Endothelial cell (in vitro differentiated cells): ENCODE measurements around the gene GAS7. TPM values are rescaled to one million over a fixed set of nuclear protein-coding genes. Genes with fewer than 3 reads are reported as not detected.

Experiments
- DNase-seq: peaks from one replicate; pipeline ENCODE4 v3.0.0; 2021; ENCODE audit warnings: low spot score
- H3K27ac Mint-ChIP-seq: one replicate; pipeline ENCODE4 v1.8.0; 2021; ENCODE audit warnings: mixed read lengths, inconsistent platforms; ENCODE audit not compliant: unreplicated experiment
- H3K27me3 Mint-ChIP-seq: one replicate; pipeline ENCODE4 v1.8.0; 2021; ENCODE audit warnings: mild to moderate bottlenecking, moderate library complexity, mixed read lengths, inconsistent platforms; ENCODE audit not compliant: unreplicated experiment
- H3K36me3 Mint-ChIP-seq: one replicate; pipeline ENCODE4 v1.8.0; 2021; ENCODE audit warnings: mild to moderate bottlenecking, low read depth, mixed read lengths, inconsistent platforms; ENCODE audit not compliant: unreplicated experiment
- H3K4me1 Mint-ChIP-seq: one replicate; pipeline ENCODE4 v1.8.0; 2021; ENCODE audit warnings: mild to moderate bottlenecking, mixed read lengths, inconsistent platforms; ENCODE audit not compliant: unreplicated experiment
- H3K4me3 Mint-ChIP-seq: one replicate; pipeline ENCODE4 v1.8.0; 2021; ENCODE audit warnings: mild to moderate bottlenecking, mixed read lengths, inconsistent platforms; ENCODE audit not compliant: unreplicated experiment
- H3K9me3 Mint-ChIP-seq: one replicate; pipeline ENCODE4 v1.8.0; 2021; ENCODE audit warnings: mixed read lengths, inconsistent platforms; ENCODE audit not compliant: unreplicated experiment
- CTCF ChIP-seq: fragments of 200-600 bp; sonication (generic); IDR thresholded peaks from one replicate; pipeline ENCODE4 v1.5.0; 2021; ENCODE audit warnings: antibody characterized with exemption; ENCODE audit not compliant: unreplicated experiment
- total RNA-seq: library from RNA; stranded (reverse); fragmentation: NEBNext Ultra II Directional; extraction: Animal tissue kit (Norgen Biotek cat#: 25700); gene quantifications from one replicate; pipeline ENCODE4 v1.2.1, GENCODE V29; 2021; ENCODE audit not compliant: unreplicated experiment

Gene GAS7
- total RNA-seq, 1 donor from 2014 or later: 7.0 TPM

GRCh38 chr17:10072556-10073425, 125.6 kb downstream of the GAS7 start:
- Mint-ChIP-seq H3K36me3 (no peaks in the 10 kb centered on the region), H3K27ac (no peak overlapping the region), H3K9me3 (peaks cover 4% of the 10 kb centered on the region), H3K4me1 (no peaks in the 10 kb centered on the region), H3K4me3 (no peak overlapping the region), H3K27me3 (peaks cover 5% of the 10 kb centered on the region)
- no peak for TF ChIP-seq CTCF
- DNase-seq: no peak

- peaks cover 5% of the 10 kb centered on the region for H3K27me3 Mint-ChIP-seq
- no peak overlapping the region for H3K4me3 Mint-ChIP-seq
- H3K27ac Mint-ChIP-seq: no peak overlapping the region
- H3K36me3 Mint-ChIP-seq: no peaks in the 10 kb centered on the region
- DNase-seq: no peak
- no peak for TF ChIP-seq CTCF
- H3K9me3 Mint-ChIP-seq: no peaks in the 10 kb centered on the region
- no peaks in the 10 kb centered on the region for H3K4me1 Mint-ChIP-seq
Measured at GRCh38 chr17:10072086-10072485, 126.3 kb downstream of the GAS7 start.

- Mint-ChIP-seq H3K9me3 (no peaks in the 10 kb centered on the region), H3K4me1 (no peaks in the 10 kb centered on the region), H3K27me3 (peaks cover 7% of the 10 kb centered on the region), H3K4me3 (no peak overlapping the region), H3K36me3 (no peaks in the 10 kb centered on the region), H3K27ac (no peak overlapping the region)
- no peak for TF ChIP-seq CTCF
- DNase-seq: no peak
Measured at GRCh38 chr17:10071141-10071540, 127.3 kb downstream of the GAS7 start.

GRCh38 chr17:10070690-10071089, 127.7 kb downstream of the GAS7 start:
- Mint-ChIP-seq H3K36me3 (no peaks in the 10 kb centered on the region), H3K27me3 (peaks cover 7% of the 10 kb centered on the region), H3K27ac (no peak overlapping the region), H3K4me3 (no peak overlapping the region), H3K9me3 (no peaks in the 10 kb centered on the region), H3K4me1 (no peaks in the 10 kb centered on the region)
- TF ChIP-seq CTCF: no peak
- no peak for DNase-seq

- Mint-ChIP-seq H3K9me3 (no peaks in the 10 kb centered on the region), H3K36me3 (no peaks in the 10 kb centered on the region), H3K27ac (no peak overlapping the region), H3K4me1 (no peaks in the 10 kb centered on the region), H3K4me3 (no peak overlapping the region), H3K27me3 (peaks cover 7% of the 10 kb centered on the region)
- no peak for TF ChIP-seq CTCF
- DNase-seq: no peak
Measured at GRCh38 chr17:10069301-10069700, 129.1 kb downstream of the GAS7 start.
